A172 (cell line): ENCODE data around the gene TSPO. TPM values are rescaled to one million over a fixed set of nuclear protein-coding genes. Genes with fewer than 3 reads are reported as not detected.
"Not testable (repeated sequence)": the region's sequence is repeated elsewhere in the genome, so short reads cannot be mapped to it uniquely, and the experiment has no call there.

ENCODE experiments used
- DNase-seq: peaks from one replicate; pipeline ENCODE4 v3.0.0-alpha.2; 2015; ENCODE audit warnings: low spot score
- total RNA-seq: library from RNA; depleted of rRNA; stranded (reverse); fragments of >200 nt; shearing (Covaris generic); gene quantifications from 2 replicates; pipeline ENCODE4 v1.2.3, GENCODE V29; 2014; rRNA removed

TSPO gene
- total RNA-seq: 258 and 263 TPM in 2 replicates

DNA sequence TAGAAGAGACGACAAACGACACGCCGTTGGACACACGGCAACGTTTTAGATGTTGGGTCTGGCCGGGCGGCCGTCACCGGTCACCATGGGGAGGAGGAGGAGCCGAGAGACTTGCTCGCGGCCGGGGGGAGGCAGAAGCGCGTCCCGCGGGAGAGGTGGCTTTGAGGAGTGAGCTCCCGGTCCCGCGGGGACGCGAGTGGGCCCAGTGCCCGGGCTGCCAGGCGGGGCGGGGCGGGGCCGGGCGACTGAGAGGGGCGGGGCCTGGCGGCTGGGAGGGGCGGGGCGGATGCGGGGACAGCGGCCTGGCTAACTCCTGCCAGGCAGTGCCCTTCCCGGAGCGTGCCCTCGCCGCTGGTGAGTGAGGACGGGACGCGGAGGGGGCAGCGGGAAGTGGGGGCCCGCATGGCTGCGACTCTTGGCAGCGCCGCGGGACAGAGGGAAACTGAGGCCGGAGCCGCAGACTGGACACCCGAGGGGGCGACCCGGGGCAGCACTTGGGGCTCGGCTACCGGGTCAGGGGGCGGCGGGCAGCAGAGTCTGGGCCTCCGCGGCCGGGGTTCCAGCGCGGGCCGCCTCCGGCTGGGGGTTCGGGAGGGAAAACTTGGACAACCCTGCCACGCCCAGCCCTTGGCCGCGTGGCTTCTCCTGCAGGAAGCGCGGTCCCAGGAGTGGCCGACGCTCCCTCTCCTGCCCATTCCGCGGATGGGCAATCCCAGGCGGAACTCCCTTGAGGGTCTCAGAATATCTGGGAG lies at the start of gene TSPO:
TSPO (plus strand) TSS at position 309 of the 752 bp plus-strand sequence. CDS start 7,680 bp downstream, outside the sequence.
- DNase-seq: peak; percentile 14

DNA sequence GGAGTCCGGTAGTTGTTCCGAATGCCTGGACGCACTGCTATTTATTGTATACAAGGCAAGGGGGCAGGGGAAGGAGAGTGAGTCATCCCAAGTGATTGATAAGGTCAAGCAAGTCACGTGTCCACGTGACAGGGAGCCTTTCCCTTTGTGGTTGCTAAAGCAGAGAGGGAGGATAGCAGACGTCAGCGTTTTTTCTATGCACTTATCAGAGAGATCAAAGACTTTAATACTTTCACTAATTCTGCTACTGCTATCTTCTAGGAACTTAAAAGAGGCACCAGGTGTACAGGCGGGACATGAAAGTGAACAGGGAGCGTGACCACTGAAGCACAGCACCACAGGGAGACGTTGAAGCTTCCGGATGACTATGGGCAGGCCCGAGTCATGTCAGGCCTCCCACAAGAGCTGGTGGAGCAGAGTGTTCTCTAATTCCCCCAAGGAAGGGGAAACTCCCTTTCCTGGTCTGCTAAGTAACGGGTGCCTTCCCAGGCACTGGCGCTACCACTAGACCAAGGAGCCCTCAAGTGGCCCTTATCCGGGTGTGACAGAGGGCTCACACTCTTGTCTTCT lies 47.2 kb upstream of the TSPO start:
- not testable (repeated sequence) for DNase-seq

DNA sequence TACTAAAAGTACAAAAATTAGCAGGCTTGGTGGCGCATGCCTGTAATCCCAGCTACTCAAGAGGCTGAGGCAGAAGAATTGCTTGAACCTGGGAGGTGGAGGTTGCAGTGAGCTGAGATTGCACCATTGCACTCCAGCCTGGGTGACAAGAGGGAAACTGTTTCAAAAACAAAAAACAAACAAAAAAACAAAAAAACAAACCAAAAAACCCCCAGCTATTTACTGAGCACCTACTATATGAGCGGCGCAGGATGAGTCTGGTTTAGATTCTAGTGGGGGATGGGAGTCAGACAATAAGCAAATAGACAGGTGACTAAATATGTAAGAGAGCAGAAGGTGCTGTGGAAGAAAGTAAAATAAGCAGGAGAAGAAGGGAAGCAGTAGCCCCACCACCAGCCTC lies 46.4 kb upstream of the TSPO start:
- not testable (repeated sequence) for DNase-seq

DNA sequence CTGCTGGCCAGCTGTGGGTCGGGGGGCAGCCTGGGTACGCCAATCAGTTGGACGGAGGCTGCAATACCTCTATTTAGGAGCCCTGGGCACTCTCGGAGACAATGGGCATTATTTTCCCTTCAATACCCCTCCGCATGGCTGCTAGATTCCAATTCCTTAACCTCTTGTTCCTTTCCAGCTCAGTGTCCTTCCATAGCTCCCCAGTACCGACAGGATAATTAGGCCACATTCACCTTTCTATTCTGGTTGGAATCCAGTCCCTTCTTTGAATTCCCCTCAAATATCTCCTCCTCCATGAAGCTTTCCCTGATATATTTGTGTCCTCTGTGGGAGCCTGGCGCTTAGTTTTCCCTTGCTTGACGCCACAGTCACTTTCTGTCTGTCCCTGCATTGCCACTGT lies 45.1 kb upstream of the TSPO start:
- no peak for DNase-seq

DNA sequence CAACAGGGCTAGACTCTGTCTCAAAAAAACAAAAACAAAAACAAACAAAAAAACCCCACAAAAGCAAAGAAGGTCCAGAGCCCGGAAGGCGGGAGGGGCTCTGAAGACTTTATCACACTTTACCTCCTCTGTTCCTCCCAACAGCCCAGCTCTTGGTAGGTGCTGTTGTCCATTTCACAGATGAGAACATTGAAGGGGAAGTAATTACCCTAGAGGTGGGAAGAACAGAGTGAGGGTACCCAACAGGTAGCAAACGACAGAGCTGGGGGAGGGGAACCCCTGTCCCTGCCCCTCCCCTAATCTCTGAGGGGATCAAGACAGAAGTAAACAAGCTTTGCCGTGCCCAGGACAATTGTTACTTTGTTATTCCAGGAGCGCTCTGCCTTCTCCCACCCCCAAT lies 41.8 kb upstream of the TSPO start:
- no peak for DNase-seq

DNA sequence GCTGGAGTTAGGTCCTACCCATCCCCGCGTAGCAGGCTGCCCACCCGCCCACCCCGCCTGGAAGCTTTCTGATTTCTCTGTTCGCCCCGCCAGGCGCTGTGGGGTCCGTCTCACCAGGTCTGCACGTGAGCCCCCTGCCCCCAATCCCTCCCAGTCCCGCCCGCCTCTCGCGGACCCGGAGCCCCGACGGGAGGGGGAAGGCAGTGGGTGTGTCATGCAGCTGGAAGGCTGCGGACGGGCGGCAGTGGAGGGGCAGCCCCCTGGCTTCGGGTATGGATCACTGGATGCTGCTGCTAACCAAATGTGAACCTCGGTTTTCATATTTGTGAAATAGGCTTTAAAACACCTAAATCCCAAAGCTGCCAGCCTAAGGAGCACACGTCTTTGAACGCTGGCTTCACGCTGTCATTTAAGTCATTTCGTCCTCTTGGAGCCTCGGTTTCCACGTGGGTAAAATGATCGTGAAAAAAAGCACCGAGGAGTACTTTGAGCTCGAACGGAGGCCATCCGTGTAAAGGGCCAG lies 41.4 kb upstream of the TSPO start:
- DNase-seq: no peak

DNA sequence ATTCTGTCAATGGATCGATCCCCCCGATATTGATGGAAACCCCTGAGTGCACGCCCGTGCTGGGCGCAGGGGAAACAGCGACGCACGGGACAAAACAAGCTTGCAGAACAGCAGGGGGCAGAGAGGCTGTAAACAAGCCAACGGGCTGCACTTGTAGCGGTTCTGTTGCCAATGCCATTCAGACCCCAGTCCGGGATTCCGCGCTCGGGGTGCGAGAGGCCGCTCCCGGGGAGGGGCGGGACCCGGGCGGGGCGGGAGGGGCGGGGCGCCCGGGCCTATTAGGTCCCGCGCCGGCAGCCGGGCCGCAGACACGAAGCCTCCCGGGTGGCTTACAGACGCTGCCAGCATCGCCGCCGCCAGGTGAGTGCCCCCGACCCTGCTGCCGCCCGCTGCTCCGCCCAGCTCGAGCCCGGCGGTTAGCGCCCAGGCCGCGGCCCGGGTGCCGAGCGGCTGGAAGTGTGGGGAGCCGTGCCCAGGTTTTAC lies 40.9 kb upstream of the TSPO start, which contains the start of gene BIK:
BIK (plus strand) TSS at position 307 of the 483 bp plus-strand sequence. CDS start 13,273 bp downstream, outside the sequence.
- no peak for DNase-seq

DNA sequence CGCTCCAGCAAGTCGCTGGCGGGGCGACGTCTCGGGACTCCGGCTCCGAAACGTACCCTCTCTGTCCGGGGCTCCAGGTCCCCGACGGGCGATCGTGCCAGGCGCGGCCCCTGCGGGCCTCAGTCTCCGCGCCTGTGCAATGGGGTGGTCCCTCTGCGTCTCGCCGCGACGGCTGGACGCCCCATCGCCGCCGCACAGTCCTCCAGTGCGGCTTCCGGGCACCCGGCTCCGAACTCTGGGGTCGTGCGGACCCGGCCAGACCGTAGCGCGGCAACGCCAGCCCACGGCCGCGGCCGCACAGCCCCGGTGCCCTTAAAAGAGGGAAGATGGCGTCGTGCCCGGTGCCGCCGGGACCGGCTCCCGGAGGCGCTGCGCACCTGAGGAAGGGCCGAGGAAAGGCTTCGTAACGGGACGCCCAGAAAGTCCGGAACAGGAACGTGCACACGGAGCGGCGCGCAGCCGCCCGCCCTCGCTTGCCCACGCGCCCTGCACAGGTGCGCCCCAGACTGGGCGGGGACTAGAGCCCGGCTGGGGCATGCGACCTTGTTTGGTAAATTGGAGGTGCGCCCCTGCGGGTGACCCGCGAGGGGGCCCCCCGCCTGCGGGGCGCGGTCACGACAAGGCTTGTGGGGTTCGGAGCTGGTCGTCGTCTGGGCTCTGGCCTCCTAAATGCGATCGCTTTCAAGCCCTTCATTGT lies 40.3 kb upstream of the TSPO start:
- DNase-seq: no peak

DNA sequence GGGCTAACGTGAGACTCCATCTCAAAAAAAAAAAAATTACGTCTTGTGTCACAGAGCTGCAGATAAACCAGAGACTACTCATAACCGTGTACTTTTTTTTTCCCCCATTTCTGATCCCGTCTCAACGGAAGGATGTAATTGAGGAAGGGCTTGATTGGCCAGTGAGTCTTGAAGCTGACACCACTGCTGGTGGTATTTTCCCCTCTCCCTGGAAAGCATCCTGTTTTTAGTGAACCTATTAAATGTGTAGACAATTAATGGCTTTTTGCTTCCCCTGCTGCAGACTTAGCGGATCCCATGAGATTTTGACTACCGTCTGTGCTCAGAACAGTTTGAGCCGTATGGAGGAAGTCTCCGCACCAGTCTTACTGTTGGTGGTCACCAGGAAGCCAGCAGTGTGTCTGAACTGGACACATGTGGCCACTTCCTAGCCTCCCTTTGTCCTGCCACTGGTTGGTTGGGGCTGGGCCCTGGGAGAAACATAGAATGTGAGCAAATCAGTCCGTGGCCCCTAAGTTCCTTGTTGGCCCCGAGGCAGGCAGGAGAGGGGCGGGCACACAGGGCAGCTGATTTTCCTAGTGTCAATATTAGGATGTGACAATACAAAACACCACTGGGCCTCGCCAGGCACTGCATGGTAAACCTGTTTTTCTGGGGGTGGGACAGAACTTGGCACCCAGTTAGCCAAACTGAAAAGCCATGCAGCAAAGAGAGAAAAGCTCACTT lies 37.7 kb upstream of the TSPO start:
- no peak for DNase-seq

DNA sequence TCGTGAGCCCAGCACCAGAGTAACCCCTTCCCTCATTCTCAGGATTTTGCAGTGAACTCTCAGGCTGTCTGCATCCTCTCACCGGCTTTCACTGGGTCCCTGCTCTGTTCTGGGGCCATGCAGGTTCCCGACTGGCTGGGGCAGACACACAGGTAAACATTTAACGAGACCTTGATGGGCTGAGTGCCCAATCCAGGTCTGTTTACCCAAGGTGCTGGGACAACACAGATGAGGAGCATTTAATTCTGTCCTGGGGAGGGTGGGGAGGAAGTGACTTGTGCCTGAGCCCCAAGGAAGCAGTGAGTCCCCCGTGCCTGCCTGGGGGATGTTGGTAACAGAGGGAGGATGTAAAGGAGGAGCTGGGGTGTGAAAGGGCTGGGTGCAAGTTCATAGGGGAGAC lies 36.4 kb upstream of the TSPO start:
- DNase-seq: no peak

DNA sequence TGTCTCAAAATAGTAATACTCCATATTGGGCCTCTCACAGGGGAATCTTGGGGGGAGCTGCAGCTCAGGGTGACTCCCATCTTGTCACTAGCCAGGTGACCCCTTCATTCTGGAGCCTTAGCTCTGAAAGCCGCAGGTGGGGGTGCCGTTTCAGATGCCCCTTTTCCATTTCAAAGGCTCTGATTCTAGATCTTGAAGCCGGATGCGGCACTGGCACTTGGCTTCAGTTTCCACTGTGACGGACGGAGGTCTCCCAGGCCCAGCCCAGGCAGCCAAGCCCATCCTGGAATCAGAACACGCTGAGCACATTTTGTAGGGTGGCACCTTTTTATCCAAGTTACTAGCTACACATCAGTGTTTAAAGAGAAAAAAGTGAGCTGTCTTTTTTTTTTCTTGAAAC lies 34.4 kb upstream of the TSPO start:
- no peak for DNase-seq

DNA sequence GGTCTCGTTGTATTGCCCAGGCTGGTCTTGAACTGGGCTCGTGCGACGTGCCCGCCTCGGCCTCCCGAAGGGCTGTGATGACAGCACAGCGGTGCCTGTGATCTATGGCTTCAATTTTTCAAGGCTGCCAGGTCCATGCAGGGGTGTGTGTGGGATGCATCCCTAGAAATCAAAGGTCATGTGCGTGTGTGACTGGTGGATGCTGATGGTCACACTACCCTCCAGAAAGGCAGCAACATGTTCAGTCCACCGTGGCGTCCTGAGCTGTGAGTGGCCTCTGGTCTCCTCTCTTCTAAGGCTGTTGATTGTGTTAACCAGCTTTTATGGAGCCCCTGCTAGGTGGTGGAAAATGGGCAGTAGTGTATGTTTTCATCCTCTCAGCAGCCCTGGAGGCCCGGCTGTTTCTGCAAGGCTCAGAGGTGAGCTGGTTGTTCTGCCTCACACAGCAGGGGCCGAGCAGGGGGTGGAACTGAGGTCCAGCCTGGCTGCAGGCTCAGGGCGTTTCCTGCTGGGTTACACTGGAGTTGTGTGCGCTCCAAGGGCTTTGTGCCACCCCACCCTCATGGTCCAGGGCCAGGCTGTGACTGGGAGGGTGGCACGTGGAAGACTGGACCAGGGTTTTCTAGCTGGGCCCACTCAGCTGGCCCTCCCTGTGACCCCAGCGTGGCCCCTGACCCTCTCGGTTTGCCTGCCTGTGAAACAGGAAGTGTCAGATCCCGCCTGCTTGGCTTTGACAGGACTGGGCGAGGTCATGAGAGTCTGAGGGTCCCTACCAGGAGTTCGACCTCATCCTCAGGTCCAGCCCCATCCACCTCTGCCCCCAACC lies 33.1 kb upstream of the TSPO start:
- no peak for DNase-seq

DNA sequence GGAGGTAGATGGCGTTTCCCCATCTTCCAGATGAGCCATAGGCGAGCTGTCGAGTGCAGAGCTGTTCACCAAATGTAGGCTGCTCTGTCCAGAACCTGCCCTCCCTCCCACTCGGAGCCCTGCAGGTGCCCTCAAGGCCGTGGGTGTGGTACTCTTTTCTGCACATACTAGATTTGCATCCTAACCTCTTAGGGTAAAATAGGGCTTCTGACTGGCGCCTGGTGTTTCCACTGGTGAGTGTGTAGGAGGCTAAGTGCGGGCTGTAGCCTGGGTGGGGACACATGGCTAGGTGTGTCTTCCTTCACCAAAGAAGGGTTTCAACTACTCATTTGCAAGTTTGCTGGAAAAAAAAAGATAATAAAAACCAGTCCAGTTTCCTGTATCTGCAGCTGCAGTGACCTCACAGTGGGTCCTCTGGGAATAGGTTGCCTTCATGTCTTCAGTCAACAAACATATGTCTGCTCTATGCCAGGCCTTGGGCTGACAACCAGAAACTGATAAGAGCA lies 32.4 kb upstream of the TSPO start:
- no peak for DNase-seq

DNA sequence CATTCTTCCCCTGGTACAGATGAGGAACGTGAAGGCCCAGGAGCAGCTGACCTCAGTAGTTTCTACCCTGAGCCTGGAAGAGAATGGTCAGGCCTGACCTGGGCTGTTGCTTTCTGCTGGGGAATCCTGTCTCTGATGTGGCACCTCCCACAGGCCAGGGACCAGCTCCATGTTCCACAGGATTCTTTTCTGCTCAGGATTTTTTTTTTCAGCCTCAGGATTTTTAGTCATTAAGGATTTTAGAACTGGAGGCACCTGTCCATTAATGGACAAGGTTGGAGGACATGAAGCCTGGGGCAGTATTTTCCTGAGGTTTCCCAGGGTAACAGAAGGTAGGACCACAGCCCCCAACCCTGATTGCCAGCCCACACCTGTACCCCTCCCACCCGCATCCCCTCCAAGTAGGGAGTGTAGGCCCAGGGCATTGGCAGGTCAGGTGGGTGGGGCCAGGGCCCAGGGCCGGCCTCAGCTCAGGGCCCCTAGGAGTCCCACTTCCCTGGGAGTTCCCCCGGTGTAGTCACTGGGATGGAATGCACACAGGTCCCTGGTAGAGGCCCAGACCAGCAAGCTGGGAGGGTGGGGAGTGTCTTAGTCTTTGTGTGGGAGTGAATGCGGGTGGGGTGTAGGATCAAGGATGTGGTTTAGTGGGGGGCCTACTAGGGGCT lies 24.7 kb upstream of the TSPO start:
- peak; percentile 82 for DNase-seq

DNA sequence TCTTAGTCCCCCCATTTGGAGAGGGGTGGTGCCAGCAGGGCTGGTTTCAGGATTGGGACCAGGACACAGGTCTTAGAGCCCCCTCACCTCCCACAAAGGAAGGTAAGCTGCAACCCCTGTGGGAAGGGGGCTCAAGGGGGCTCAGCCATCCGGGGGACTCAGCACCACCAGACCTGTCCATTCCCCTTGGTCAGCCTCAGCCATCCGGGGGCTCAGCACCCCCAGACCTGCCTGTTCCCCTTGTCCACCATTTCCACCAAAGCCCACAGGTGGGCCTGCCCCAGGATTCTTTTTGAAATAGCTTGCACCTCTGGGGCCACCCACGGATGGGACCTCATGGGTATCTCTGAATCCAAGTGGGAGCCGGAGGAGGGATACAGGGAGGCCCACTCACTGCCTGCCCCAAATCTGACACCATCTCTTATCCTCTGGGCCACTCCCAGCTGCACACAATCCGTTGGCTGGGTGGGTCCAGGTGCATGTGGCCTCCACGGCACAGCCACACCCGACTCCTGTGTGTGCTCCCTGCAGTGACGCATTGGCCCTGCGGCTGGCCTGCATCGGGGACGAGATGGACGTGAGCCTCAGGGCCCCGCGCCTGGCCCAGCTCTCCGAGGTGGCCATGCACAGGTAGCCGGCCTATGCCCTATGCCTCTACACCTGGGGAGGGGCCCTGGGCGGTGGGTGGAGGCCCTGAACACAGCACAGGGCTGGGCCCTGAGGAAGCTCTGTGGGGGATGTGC lies 24.0 kb upstream of the TSPO start:
- peak; percentile 36 for DNase-seq

DNA sequence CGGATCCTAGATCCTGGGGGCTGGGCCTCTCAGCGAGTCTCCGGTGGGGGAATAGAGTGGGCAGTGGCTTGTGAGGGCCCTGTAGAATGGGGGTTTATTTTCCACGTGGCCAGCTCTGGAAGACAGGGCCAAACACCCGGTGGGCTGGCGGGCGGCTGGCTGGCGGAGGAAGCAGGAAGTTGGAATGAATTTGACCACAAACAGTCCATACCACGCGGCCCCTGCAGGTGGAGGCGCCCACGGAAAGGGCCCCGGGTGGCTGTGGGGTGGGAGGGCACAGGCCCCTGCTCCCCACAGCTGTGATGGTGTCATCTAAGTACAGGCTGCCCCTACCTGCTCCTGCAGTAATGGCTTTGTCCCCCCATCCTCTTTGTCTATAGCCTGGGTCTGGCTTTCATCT lies 23.2 kb upstream of the TSPO start:
- no peak for DNase-seq

DNA sequence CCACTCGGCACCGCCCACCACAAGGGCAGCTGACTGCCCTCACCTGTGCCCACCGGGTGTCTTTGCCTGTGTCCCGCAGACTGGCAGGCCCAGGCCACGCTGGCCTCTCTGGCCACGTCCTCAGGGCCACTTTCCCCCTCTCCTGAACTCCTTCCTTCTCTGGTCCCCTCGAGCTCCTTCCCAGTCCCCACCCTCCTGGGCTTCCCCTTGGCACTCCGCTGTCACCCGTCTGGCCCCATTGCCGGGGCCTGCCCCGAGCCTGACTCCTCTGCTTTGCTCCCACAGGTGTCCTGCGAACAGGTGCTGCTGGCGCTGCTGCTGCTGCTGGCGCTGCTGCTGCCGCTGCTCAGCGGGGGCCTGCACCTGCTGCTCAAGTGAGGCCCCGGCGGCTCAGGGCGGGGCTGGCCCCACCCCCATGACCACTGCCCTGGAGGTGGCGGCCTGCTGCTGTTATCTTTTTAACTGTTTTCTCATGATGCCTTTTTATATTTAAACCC lies 22.4 kb upstream of the TSPO start:
- DNase-seq: peak; percentile 19

DNA sequence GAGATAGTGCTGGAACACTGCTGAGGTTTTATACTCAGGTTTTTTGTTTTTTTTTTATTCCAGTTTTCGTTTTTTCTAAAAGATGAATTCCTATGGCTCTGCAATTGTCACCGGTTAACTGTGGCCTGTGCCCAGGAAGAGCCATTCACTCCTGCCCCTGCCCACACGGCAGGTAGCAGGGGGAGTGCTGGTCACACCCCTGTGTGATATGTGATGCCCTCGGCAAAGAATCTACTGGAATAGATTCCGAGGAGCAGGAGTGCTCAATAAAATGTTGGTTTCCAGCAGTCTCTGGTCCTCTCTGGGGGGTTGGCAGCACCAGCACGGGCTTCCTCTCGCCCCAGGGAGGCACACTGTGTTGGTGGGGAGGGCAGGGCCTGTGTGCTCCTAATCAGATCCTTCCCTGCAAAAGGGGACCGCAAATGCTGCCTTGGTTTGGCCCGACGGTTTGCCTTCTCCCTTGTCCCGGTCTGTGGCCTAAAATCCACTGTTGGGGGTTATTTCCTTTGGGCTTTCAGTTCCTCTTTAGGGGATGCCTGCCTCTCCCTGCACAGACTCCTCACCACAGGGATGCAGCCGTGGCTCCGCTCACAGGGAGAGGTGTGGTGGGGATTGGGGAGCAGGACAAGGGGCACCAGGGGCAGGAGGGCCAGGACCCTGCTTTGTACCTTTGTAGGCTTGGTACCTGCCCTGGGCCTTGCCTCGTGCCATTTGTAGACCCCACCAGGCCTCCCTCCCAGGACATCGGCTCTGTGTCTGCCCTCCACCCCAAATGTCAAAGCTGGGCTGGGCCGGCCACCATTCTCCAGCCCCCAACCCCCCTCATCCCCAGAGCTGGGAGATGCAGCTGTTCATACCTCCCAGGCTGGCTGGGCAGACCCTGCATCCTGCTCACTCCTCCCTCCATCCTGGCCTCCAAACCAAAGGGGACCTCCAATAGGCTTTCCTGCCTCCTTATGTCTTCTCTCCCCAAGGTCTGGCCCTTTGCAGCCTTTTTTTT lies 21.6 kb upstream of the TSPO start:
- DNase-seq: no peak
